Neural crest cell (in vitro differentiated cells): ENCODE results near the gene RBFA. TPM values are rescaled to one million over a fixed set of nuclear protein-coding genes. Genes with fewer than 3 reads are reported as not detected.
"Not testable (repeated sequence)": the region's sequence is repeated elsewhere in the genome, so short reads cannot be mapped to it uniquely, and the experiment has no call there.

Source experiments
- DNase-seq: peaks from one replicate; pipeline ENCODE4 v3.0.0; 2021; ENCODE audit warnings: low read depth, mixed read lengths, low spot score
- H3K27ac Mint-ChIP-seq: one replicate; pipeline ENCODE4 v1.8.0; 2021; ENCODE audit warnings: mild to moderate bottlenecking, mixed read lengths; ENCODE audit not compliant: unreplicated experiment
- H3K27me3 Mint-ChIP-seq: 2 replicates; pipeline ENCODE4 v1.8.0; 2021; ENCODE audit warnings: low read depth, mild to moderate bottlenecking, mixed read lengths
- H3K36me3 Mint-ChIP-seq: 2 replicates; pipeline ENCODE4 v1.8.0; 2021; ENCODE audit warnings: low read depth, mild to moderate bottlenecking, mixed read lengths
- H3K4me1 Mint-ChIP-seq: 2 replicates; pipeline ENCODE4 v1.8.0; 2021; ENCODE audit warnings: mixed read lengths
- H3K4me3 Mint-ChIP-seq: one replicate; pipeline ENCODE4 v1.8.0; 2021; ENCODE audit warnings: mild to moderate bottlenecking, mixed read lengths
- H3K9me3 Mint-ChIP-seq: 2 replicates; pipeline ENCODE4 v1.8.0; 2021; ENCODE audit warnings: mixed read lengths
- total RNA-seq: library from RNA; stranded (reverse); gene quantifications from 2 replicates; pipeline ENCODE4 v1.2.1, GENCODE V29; 2021
- TF ChIP-seq, protein P1 (sequence below): fragments of 200-600 bp; sonication (generic); conservative IDR thresholded peaks from 2 replicates; pipeline ENCODE4 v1.5.0; 2021; ENCODE audit warnings: antibody characterized with exemption, mild to moderate bottlenecking

The RBFA gene
- total RNA-seq, 1 donor from 2014 or later = 47.0 TPM

DNA sequence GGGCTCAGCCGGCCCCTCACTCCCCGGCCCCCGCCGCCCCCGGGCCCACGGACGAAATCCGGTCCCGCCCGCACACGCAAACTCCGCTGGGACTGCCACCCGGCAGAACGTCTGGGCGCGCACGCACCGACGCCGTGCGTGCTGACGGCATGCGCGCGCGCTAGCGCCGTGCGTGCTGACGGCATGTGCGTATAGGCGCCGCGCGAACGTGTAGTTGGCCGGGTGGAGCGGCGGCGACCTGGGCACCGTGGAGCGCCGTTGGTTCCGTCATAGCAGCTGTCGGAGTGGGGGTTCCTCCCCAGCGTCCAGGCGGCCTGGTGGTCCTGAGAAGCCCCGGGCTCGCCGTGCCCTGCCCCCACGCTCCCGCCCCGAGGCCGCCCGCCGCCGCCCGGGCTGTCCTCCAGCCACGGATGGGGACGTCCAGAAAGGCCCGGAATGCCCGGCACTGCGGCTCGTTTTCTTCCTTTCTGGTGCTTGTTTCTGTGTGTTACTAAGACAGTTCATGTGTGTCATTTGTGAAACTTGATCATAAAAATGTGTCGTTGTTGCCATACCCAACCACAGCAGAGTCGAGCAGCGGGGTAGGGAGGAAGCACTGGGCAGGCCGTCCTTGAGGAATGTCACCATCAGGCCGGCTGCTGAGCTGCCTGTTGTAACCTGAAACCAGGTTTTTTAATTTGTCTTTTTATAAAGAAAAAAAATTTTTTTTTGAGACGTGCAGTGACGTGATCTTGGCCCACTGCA lies 45.6 kb upstream of the RBFA start, which contains the start of gene TXNL4A:
TXNL4A (minus strand) TSS at position 113 of the 744 bp plus-strand sequence. CDS start 171 bp downstream, outside the sequence.
- peaks cover 32% of the 10 kb centered on the region for H3K4me1 Mint-ChIP-seq
- peaks cover 7% of the 10 kb centered on the region for H3K36me3 Mint-ChIP-seq
- TF ChIP-seq, protein P1, sequence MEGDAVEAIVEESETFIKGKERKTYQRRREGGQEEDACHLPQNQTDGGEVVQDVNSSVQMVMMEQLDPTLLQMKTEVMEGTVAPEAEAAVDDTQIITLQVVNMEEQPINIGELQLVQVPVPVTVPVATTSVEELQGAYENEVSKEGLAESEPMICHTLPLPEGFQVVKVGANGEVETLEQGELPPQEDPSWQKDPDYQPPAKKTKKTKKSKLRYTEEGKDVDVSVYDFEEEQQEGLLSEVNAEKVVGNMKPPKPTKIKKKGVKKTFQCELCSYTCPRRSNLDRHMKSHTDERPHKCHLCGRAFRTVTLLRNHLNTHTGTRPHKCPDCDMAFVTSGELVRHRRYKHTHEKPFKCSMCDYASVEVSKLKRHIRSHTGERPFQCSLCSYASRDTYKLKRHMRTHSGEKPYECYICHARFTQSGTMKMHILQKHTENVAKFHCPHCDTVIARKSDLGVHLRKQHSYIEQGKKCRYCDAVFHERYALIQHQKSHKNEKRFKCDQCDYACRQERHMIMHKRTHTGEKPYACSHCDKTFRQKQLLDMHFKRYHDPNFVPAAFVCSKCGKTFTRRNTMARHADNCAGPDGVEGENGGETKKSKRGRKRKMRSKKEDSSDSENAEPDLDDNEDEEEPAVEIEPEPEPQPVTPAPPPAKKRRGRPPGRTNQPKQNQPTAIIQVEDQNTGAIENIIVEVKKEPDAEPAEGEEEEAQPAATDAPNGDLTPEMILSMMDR = no peak
- no peaks in the 10 kb centered on the region for H3K27me3 Mint-ChIP-seq
- no peak for DNase-seq
- no peaks in the 10 kb centered on the region for H3K9me3 Mint-ChIP-seq
- peak within 1 kb of the TSS; percentile 99 for H3K27ac Mint-ChIP-seq
- H3K4me3 Mint-ChIP-seq = peak within 1 kb of the TSS; percentile 94

DNA sequence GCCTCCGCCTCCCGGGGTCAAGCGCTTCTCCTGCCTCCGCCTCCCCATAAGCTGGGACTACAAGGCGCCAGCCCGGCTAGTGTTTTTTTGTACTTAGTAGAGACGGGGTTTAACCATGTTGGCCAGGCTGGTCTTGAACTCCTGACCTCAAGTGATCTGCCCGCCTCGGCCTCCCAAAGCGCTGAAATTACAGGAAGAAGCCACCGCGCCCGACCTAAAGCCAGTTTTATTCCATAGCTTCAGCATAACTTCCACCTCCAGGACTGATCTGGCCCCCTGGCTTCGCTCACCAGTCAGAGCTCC lies 45.1 kb upstream of the RBFA start:
- Mint-ChIP-seq H3K27ac (peak overlapping the region; percentile 87), H3K4me3 (peak overlapping the region; percentile 89), H3K27me3 (no peaks in the 10 kb centered on the region), H3K9me3 (no peaks in the 10 kb centered on the region), H3K36me3 (peaks cover 7% of the 10 kb centered on the region), H3K4me1 (peaks cover 28% of the 10 kb centered on the region)
- TF ChIP-seq, protein P1 = no peak
- no peak for DNase-seq

DNA sequence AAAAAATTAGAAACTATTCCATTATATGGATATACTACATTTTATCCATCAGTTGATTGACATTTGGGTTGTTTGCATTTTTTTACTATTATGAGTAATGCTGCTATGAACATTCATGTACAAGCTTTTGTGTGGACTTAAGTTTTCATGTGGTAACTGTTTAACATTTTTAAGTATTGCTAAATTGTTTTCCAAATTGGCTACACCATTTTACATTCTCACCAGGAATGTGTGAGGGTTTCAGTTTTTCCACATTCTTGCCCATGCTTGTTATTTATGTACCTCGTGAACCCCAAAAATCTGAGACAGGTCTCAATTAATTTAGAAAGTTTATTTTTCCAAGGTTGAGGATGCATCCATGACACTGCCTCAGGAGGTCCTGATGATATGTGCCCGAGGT lies 42.7 kb upstream of the RBFA start:
- H3K36me3 Mint-ChIP-seq = peaks cover 2% of the 10 kb centered on the region
- TF ChIP-seq, protein P1 = no peak
- H3K27ac Mint-ChIP-seq = no peak overlapping the region
- H3K27me3 Mint-ChIP-seq = no peaks in the 10 kb centered on the region
- no peaks in the 10 kb centered on the region for H3K9me3 Mint-ChIP-seq
- DNase-seq = no peak
- H3K4me1 Mint-ChIP-seq = peaks cover 20% of the 10 kb centered on the region
- H3K4me3 Mint-ChIP-seq = no peak overlapping the region

DNA sequence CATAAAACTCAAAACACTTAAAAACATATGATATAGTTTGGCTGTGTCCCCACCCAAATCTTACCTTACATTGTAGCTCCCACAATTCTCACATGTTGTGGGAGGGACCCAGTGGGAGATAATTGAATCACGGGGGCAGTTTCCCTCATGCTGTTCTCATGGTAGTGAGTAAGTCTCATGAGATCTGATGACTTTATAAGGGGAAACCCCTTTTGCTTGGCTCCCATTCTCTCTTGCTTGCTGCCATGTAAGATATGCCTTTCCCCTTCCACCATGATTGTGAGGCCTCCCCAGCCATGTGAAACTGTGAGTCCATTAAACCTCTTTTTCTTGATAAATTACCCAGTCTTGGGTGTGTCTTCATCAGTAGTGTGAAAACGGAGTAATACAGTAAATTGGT lies 34.5 kb upstream of the RBFA start:
- H3K4me1 Mint-ChIP-seq, H3K4me3 Mint-ChIP-seq, H3K27ac Mint-ChIP-seq, H3K27me3 Mint-ChIP-seq, DNase-seq: not testable (repeated sequence)
- H3K9me3 Mint-ChIP-seq = peaks cover 11% of the 10 kb centered on the region
- peaks cover 14% of the 10 kb centered on the region for H3K36me3 Mint-ChIP-seq

DNA sequence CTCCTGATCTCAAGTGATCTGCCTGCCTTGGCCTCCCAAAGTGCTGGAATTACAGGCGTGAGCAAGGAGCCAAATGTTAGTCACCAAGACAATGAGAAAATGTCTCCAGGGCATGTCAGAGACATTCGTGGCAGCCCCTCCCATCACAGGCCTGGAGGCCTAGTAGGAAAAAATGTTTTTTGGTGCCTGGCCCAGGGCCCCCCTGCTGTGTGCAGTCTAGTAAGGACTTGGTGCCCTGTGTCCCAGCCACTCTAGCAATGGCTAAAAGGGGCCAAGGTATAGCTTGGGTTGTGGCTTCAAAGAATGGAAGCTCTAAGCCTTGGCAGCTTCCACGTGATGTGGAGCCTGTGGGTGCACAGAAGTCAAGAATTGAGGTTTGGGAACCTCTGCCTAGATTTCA lies 33.4 kb upstream of the RBFA start:
- H3K4me3 Mint-ChIP-seq = no peak overlapping the region
- H3K4me1 Mint-ChIP-seq = no peaks in the 10 kb centered on the region
- TF ChIP-seq, protein P1 = no peak
- peaks cover 11% of the 10 kb centered on the region for H3K9me3 Mint-ChIP-seq
- no peaks in the 10 kb centered on the region for H3K27me3 Mint-ChIP-seq
- DNase-seq = no peak
- no peak overlapping the region for H3K27ac Mint-ChIP-seq
- peaks cover 14% of the 10 kb centered on the region for H3K36me3 Mint-ChIP-seq

DNA sequence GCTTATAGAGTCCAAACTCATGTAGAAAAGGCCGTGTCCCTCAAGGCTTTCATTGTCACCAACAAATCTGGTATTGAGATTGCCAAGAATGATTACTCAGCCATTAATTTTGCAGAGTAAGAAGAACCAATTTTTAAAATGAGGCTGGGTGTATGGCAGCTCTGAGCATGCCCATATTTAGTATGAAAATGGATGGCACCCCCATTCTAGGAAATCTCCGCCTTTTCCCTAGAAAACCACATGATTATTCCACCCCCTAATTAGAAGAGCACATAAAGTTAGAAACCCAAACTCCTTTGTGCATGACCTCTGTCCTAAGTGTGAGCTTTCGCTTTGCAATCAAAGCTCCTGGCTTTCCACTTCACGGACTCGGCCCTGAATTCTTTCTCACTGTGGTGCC lies 31.8 kb upstream of the RBFA start:
- Mint-ChIP-seq H3K36me3 (peaks cover 14% of the 10 kb centered on the region), H3K4me1 (no peaks in the 10 kb centered on the region), H3K4me3 (no peak overlapping the region), H3K9me3 (peaks cover 14% of the 10 kb centered on the region), H3K27me3 (no peaks in the 10 kb centered on the region), H3K27ac (no peak overlapping the region)
- no peak for DNase-seq
- TF ChIP-seq, protein P1 = no peak
